Measurements from ENCODE around the gene FAM222B. TPM values are rescaled to one million over a fixed set of nuclear protein-coding genes. Genes with fewer than 3 reads are reported as not detected.
"Not testable (repeated sequence)": the region's sequence is repeated elsewhere in the genome, so short reads cannot be mapped to it uniquely, and the experiment has no call there.

Gene FAM222B
- total and polyA plus RNA-seq, 2 donors (not counting 1 experiment from before 2014, with no cell fraction given): 10.8 to 23.1 TPM

DNA sequence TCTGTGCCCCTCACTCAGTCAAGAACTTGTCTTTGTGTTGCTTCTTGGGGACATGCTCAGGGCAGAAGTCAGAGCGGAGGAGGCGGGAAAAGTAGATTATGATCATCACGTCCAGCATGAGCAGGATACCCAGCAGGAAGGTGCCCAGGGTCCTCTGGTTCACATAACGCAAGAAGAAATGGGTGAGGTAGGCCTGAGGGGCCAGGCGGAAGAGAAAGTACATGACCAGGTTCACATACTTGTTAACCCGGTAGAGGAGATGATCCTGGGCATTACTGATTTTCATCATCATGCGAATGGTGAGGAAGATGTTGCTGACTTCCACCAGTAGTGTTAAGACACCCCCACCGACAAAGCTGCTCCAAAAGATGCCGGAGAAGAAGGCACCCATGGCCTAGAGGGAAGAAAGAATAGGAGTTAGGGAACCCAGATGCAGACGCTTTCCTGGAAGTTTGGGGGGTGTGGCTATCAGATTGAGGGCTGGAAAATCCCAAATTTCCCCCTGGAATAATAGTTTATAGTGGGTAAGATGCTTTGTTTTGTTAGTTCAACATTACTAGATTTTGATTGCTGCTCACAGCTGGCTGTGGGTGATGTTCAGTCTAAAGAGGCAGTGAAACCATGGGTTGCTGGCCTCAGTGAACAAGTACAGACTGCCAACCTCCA is 118.0 kb downstream of the FAM222B start:
- Histone ChIP-seq H3K36me3 (replicated peaks in 1 of 2; ENCODE audit: control extremely low read depth in 1 of 2, control insufficient read depth in 1 of 2, extremely low read depth in 1 of 2, insufficient read depth in 2 of 2, low read length in 1 of 2) (peaks cover 0 to 39% of the 10 kb centered on the region in 2 experiments), H3K4me1 (ENCODE audit: control insufficient read depth in 2 of 2, insufficient read depth in 2 of 2, low read length in 2 of 2) (peaks cover 47 to 70% of the 10 kb centered on the region in 2 donors), H3K27ac (ENCODE audit: low read length in 2 of 2) (peak overlapping the region in 1 of 2 donors; percentile 45), H3K9me3 (ENCODE audit: control extremely low read depth in 1 of 3, control insufficient read depth in 2 of 3, insufficient read depth in 1 of 3, low read length in 2 of 3) (no peaks in the 10 kb centered on the region), H3K27me3 (replicated peaks in 1 of 4; ENCODE audit: control extremely low read depth in 1 of 4, control insufficient read depth in 3 of 4, insufficient read depth in 4 of 4, low read length in 3 of 4) (no peaks in the 10 kb centered on the region), H3K9ac (ENCODE audit: low read length) (no peak overlapping the region), H3K4me2 (replicated peaks; ENCODE audit: low read depth, low read length, poor library complexity, severe bottlenecking) (peak overlapping the region; percentile 99), H4K20me1 (ENCODE audit: control insufficient read depth, insufficient read depth, low read length, poor library complexity, severe bottlenecking) (peaks cover 56% of the 10 kb centered on the region), H2AFZ (ENCODE audit: insufficient read depth, low read depth, low read length, poor library complexity, severe bottlenecking) (no peak overlapping the region), H3K79me2 (ENCODE audit: control insufficient read depth, insufficient read depth, low read length) (peaks cover 27% of the 10 kb centered on the region), H3K4me3 (ENCODE audit: control extremely low read depth in 1 of 5, extremely low read depth in 1 of 5, insufficient read depth in 1 of 5, low read depth in 2 of 5, low read length in 4 of 5) (no peak overlapping the region)
- peak overlapping the region; percentile 86 for H3K27ac Mint-ChIP-seq
- intact Hi-C loops (cut with micrococcal nuclease): no loop called here
- 91% methylated on average over 8 of the region's 10 CpGs for WGBS (ENCODE audit: insufficient coverage)
- ATAC-seq (ENCODE audit: low read depth) (no peak), DNase-seq (peak; percentile 34)
- H3K4me1 Mint-ChIP-seq: peaks cover 80% of the 10 kb centered on the region
- H3K4me3 Mint-ChIP-seq: peak overlapping the region; percentile 89
- CTCF ChIA-PET: interaction anchor here (1.3 to 15.9 kb wide), 4 partner anchors 12 to 178 kb away, joined by 3 to 1020 read pairs (median 31); partner anchors contain the start of genes DHRS13, PROCA1 and TRAF4
- H3K27me3 Mint-ChIP-seq: no peaks in the 10 kb centered on the region
- POLR2A ChIA-PET: interaction anchor here (1.2 to 13.3 kb wide), 2 partner anchors 20 to 225 kb away, joined by 11 to 511 read pairs; partner anchors contain the start of gene TRAF4
- no peaks in the 10 kb centered on the region for H3K9me3 Mint-ChIP-seq (ENCODE audit: insufficient read depth)
- no peak for TF ChIP-seq CTCF (IDR thresholded peaks at IDR 0.05)
- no peak for TF ChIP-seq EZH2 (IDR thresholded peaks at IDR 0.05; ENCODE audit: borderline replicate concordance, insufficient read depth, low read depth, low read length, poor library complexity, severe bottlenecking)

- H3K9ac ChIP-seq (ENCODE audit: low read length); H3K27me3 ChIP-seq (replicated peaks in 1 of 4; ENCODE audit: control extremely low read depth in 1 of 4, control insufficient read depth in 3 of 4, insufficient read depth in 4 of 4, low read length in 3 of 4); ATAC-seq (ENCODE audit: low read depth); H2AFZ ChIP-seq (ENCODE audit: insufficient read depth, low read depth, low read length, poor library complexity, severe bottlenecking); intact Hi-C loops (cut with micrococcal nuclease); H3K9me3 Mint-ChIP-seq (ENCODE audit: insufficient read depth); H3K27me3 Mint-ChIP-seq; DNase-seq; H3K4me2 ChIP-seq (replicated peaks; ENCODE audit: low read depth, low read length, poor library complexity, severe bottlenecking); H3K9me3 ChIP-seq (ENCODE audit: control extremely low read depth in 1 of 3, control insufficient read depth in 2 of 3, insufficient read depth in 1 of 3, low read length in 2 of 3); H3K4me3 ChIP-seq (ENCODE audit: control extremely low read depth in 1 of 5, extremely low read depth in 1 of 5, insufficient read depth in 1 of 5, low read depth in 2 of 5, low read length in 4 of 5): not testable (repeated sequence)
- peak overlapping the region in 1 of 2 donors; percentile 45 for H3K27ac ChIP-seq (ENCODE audit: low read length in 2 of 2)
- peaks cover 27% of the 10 kb centered on the region for H3K79me2 ChIP-seq (ENCODE audit: control insufficient read depth, insufficient read depth, low read length)
- 84% methylated on average over 2 of the region's 4 CpGs for WGBS (ENCODE audit: insufficient coverage)
- ChIA-PET POLR2A (interaction anchor here (1.2 to 13.3 kb wide), 2 partner anchors 21 to 226 kb away, joined by 11 to 511 read pairs; partner anchors contain the start of gene TRAF4), CTCF (interaction anchor here (0.7 to 15.9 kb wide), 3 partner anchors 22 to 174 kb away, joined by 3 to 1020 read pairs (median 3); partner anchors contain the start of gene TRAF4)
- peaks cover 44 to 68% of the 10 kb centered on the region in 2 donors for H3K4me1 ChIP-seq (ENCODE audit: control insufficient read depth in 2 of 2, insufficient read depth in 2 of 2, low read length in 2 of 2)
- peaks cover 56% of the 10 kb centered on the region for H4K20me1 ChIP-seq (ENCODE audit: control insufficient read depth, insufficient read depth, low read length, poor library complexity, severe bottlenecking)
- H3K36me3 ChIP-seq (replicated peaks in 1 of 2; ENCODE audit: control extremely low read depth in 1 of 2, control insufficient read depth in 1 of 2, extremely low read depth in 1 of 2, insufficient read depth in 2 of 2, low read length in 1 of 2): peaks cover 0 to 39% of the 10 kb centered on the region in 2 experiments
- peak overlapping the region; percentile 86 for H3K27ac Mint-ChIP-seq
- peak overlapping the region; percentile 89 for H3K4me3 Mint-ChIP-seq
- H3K4me1 Mint-ChIP-seq: peaks cover 80% of the 10 kb centered on the region
These were observed 118.6 kb downstream of the FAM222B start for GRCh38 chr17:28723836-28724499.
